ENCODE measurements around the gene FBXO34.

GRCh38 chr14:55387121-55387520 is 115.9 kb downstream of the FBXO34 start:
- no peak for TF ChIP-seq CTCF (IDR thresholded peaks at IDR 0.05)
- no peak for TF ChIP-seq POLR2A (IDR thresholded peaks at IDR 0.05)

All from adrenal gland (tissue), 5 donors.